Posterior vena cava (tissue), 2 donors: ENCODE results near the gene BRAF. TPM values are rescaled to one million over a fixed set of nuclear protein-coding genes. Genes with fewer than 3 reads are reported as not detected.
"Not testable (repeated sequence)": the region's sequence is repeated elsewhere in the genome, so short reads cannot be mapped to it uniquely, and the experiment has no call there.

ENCODE experiments used
- DNase-seq: peaks from one replicate; pipeline ENCODE4 v3.0.0-alpha.2; 2020; ENCODE audit warnings: low spot score
- intact Hi-C, 2 donors: fragments of 100-400 bp; cut with DNase I; formaldehyde crosslinking; loops; one replicate each; pipeline versions ENCODE4 v1.14.1 to v1.14.2; 2022 to 2023
- total RNA-seq, 2 donors: library from RNA; stranded (reverse); fragmentation: NEBNext Ultra II Directional; extraction: Animal tissue kit (Norgen Biotek cat#: 25700); gene quantifications; one replicate each; pipeline ENCODE4 v1.2.1, GENCODE V29; 2021
- donor health status: DM: yes; HTN: yes; CAD: no.
- donor health status: DM: yes; HTN: yes; CAD: no.

Gene BRAF
- total RNA-seq, 2 donors from 2014 or later, result 32.9 to 39.8 TPM

- no peak for DNase-seq
- intact Hi-C loops, result no loop called here
These were observed 192.3 kb downstream of the BRAF start for GRCh38 chr7:140732416-140732815.

- DNase-seq, result no peak
These were observed 198.4 kb downstream of the BRAF start for GRCh38 chr7:140726281-140726680.

DNA sequence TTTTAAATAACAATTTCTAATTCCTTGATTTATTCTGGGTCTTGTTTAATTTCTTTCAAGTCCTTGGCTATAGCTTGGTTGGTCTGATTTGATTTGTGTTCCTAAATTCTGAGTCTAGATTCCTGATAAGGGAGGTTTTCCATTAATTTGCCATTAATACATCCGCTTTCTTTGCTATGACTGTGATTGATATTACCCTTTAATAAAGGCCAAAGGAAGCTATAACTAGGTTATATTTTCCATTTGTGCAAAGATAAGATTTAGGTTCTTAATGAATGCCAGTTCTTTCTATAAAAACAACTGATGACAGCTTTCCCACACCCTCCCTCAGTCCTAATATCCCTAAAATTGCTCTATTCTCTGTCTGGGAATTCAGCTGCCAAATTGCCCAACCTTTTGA, 200.0 kb downstream of the BRAF start:
- no peak for DNase-seq
- intact Hi-C loops, result no loop called here

More at GRCh38 chr7:140726281-140726680, 198.4 kb downstream of the BRAF start:
- intact Hi-C loops, result no loop called here

DNA sequence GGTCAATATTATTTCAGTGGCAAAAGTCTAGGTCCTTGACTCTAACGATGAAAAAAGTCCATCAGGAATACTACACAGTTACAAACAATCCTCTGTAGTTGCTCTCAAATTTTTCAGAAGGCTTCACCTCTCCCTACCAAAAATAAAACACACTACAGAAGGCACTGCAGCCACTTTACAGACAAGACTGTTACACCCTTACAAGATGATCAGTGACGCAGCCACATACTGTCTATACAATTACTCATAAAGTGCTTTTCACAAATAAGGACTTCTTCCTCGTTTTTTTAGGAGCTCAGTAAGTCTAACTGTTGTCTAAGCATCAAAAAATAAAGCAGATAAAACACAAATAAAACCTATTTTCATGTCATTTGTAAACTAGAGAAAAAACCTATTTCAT, 201.2 kb downstream of the BRAF start:
- no peak for DNase-seq
- intact Hi-C loops, result no loop called here

DNA sequence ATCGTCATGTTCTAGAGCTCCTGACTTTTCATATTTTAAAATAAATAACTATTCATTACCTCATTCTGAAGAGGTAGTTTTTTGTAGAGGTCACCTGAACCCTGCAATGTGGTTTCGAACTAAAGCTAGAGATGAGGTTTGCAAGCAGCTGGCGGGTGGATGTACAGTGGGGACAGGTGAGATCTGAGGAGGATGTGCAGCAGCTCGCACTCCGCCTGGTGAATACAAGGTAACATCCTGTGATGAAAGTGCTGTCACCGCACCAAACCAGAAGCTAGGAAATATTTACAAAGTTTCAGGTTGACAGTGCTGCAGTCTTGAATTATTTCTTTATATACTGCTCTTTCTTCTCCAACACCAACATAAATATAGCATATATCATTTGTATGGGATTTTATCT, 201.7 kb downstream of the BRAF start:
- intact Hi-C loops, result no loop called here

DNA sequence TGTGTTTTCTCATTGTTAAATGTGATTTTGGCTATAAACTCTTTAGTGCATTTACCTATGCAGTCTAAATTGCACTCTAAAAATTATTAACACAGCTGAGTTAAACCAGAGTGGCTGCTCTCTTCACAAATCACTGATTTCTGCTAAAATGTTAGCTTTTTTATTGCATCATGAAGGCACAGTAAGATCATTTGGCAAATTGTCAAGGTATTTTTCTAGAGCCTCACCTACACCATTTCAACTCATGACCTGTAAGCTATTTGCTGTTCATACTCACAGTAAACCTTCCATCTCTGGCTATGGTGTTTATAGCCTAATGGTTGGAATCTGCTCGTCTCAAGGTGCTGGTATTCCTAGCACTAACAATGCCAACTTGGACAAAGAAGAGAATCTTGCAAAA, 202.5 kb downstream of the BRAF start:
- no peak for DNase-seq
- intact Hi-C loops, result no loop called here

More for the DNA sequence above, 201.7 kb downstream of the BRAF start:
- DNase-seq, result no peak

DNA sequence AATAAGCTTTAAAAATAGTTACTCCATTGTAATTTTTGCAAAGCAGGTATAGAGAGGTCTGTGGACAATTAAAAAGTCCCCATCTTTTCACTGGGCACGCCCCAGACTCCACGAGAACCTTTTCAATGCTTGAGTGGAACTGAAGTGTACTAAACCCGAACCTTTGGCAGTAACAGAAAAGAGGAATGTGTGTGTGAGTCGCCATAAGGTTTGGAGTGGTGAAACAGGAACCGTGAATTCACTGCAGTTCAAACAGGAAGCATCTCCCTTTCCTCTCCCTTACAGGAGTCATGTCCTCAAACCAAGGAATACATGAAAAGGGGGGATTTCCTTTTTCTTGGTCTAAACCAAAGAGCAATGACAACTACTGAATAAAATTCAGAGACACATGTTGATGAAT, 205.0 kb downstream of the BRAF start:
- intact Hi-C loops, result no loop called here
- DNase-seq, result no peak

GRCh38 chr7:140714331-140715040, 210.2 kb downstream of the BRAF start:
- DNase-seq, result no peak
- intact Hi-C loops, result no loop called here

DNA sequence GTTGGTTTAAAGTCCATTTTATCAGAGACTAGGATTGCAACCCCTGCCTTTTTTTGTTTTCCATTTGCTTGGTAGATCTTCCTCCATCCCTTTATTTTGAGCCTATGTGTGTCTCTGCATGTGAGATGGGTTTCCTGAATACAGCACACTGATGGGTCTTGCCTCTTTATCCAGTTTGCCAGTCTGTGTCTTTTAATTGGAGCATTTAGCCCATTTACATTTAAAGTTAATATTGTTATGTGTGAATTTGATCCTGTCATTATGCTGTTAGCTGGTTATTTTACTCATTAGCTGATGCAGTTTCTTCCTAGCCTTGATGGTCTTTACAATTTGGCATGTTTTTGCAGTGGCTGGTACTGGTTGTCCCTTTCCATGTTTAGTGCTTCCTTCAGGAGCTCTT, 212.3 kb downstream of the BRAF start:
- intact Hi-C loops, DNase-seq: not testable (repeated sequence)

DNA sequence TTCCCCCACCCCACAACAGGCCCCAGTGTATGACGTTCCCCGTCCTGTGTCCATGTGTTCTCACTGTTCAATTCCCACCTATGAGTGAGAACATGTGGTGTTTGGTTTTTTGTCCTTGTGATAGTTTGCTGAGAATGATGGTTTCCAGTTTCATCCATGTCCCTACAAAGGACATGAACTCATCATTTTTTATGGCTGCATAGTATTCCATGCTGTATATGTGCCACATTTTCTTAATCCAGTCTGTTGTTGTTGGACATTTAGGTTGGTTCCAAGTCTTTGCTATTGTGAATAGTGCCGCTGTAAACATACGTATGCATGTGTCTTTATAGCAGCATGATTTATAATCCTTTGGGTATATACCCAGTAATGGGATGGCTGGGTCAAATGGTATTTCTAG, 216.0 kb downstream of the BRAF start:
- intact Hi-C loops, DNase-seq: not testable (repeated sequence)

- DNase-seq, result no peak
- intact Hi-C loops, result no loop called here
These were observed 217.6 kb downstream of the BRAF start for GRCh38 chr7:140707132-140707531.

DNA sequence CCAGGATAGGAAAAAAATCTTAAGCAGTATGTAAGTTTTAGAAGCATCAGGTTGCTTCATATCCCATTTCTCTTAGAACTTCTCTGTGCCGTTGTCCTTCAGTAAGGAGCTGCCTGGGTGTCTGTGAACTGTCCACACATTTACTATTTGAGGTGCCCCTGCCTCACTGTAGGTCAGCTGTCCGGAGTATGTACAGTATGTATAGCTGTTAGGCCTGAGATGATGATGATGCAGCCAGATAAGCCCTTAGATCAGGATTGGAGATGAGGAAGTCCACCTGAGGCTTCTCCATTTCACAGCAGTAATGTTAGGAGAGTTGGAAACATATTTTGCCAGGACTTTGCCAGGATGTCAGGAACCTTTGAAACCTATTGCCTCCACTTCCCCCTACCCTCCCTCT, 220.5 kb downstream of the BRAF start:
- intact Hi-C loops, result no loop called here
- DNase-seq, result no peak

DNA sequence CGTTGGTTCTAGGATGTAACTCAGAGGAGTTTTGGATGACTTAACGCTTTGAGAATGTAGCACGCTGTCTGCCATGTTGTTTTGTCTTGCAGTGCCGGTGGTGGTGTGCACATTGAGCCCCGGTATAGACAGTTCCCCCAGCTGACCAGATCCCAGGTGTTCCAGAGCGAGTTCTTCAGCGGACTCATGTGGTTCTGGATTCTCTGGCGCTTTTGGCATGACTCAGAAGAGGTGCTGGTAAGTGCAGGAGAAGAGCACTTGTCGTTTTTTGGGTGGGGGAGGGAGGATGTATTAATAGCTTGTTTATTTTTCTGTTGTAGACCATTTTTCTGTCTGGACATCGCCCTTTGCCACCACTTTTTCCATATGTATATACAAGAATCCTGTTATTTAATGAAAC, 222.0 kb downstream of the BRAF start:
- no peak for DNase-seq
- intact Hi-C loops, result no loop called here

GRCh38 chr7:140698477-140698876, 226.3 kb downstream of the BRAF start:
- intact Hi-C loops, result no loop called here
- no peak for DNase-seq

- no peak for DNase-seq
- intact Hi-C loops, result no loop called here
These were observed 227.1 kb downstream of the BRAF start for GRCh38 chr7:140697447-140698143.

GRCh38 chr7:140696680-140697446, 227.9 kb downstream of the BRAF start, which contains the start of gene NDUFB2:
Gene NDUFB2 (plus strand): TSS chr7:140696708. CDS start chr7:140696745, 37 bp downstream.
- DNase-seq, result peak; percentile 99
- intact Hi-C loops, result no loop called here

GRCh38 chr7:140696024-140696679, 228.6 kb downstream of the BRAF start:
- intact Hi-C loops, result no loop called here
- DNase-seq, result no peak

DNA sequence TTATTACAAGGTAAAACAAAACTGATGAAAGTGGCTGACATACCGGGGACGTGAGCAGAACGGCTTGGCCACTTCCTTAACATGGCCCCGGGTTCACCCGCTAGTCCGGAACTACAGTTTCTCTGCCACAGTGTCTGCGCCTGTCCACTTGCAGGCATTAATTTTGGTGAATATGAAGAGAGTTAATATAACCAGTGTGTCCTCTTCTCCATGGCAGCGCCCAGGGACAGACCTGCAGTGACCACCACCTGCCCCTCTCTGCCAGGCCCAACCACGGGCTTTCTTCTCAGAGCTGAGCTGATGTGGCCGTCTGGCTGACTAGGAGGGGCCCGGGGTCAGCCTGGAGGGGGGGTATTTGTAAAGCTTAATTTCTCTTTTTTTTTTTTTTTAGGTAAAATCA, 229.3 kb downstream of the BRAF start:
- no peak for DNase-seq
- intact Hi-C loops, result no loop called here

- intact Hi-C loops, result no loop called here
- DNase-seq, result no peak
These were observed 230.1 kb downstream of the BRAF start for GRCh38 chr7:140694592-140694991.

DNA sequence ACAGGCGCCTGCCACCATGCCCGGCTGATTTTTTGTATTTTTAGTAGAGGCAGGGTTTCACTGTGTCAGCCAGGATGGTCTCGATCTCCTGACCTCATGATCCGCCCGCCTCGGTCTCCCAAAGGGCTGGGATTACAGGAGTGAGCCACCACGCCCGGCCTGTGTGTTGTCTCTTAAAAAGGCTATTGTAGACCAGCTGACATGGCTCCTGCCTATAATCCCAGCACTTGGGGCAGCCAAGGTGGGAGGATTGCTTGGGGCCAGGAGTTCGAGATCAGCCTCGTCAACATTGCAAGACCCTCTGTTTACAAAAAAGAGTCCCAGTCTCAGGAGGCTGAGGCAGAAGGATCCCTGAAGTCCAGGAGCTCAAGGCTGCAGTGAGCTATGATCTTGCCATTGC, 230.9 kb downstream of the BRAF start:
- intact Hi-C loops, DNase-seq: not testable (repeated sequence)
